KMS-11 (cell line): ENCODE results near the gene PIANP.
"Not testable (repeated sequence)": the region's sequence is repeated elsewhere in the genome, so short reads cannot be mapped to it uniquely, and the experiment has no call there.

Experiments used
- H2AFZ ChIP-seq: fragments of 200-600 bp; sonication (generic); 2 replicates; pipeline ENCODE4 v1.6.1; 2016; ENCODE audit warnings: antibody characterized with exemption, mixed run types, low read depth
- H3K27ac ChIP-seq: fragments of 200-600 bp; sonication (generic); 2 replicates; pipeline ENCODE4 v1.6.1; 2016; ENCODE audit warnings: mild to moderate bottlenecking, mixed run types
- H3K27me3 ChIP-seq: fragments of 200-600 bp; sonication (generic); 2 replicates; pipeline ENCODE4 v1.6.1; 2017; ENCODE audit warnings: mild to moderate bottlenecking, low read depth, mixed run types, moderate library complexity; ENCODE audit not compliant: insufficient read depth
- H3K36me3 ChIP-seq: fragments of 200-600 bp; sonication (generic); 2 replicates; pipeline ENCODE4 v1.6.1; 2017; ENCODE audit warnings: mild to moderate bottlenecking, mixed run types; ENCODE audit not compliant: insufficient read depth
- H3K4me1 ChIP-seq: fragments of 200-600 bp; sonication (generic); 2 replicates; pipeline ENCODE4 v1.6.1; 2016; ENCODE audit warnings: mild to moderate bottlenecking, low read depth, mixed run types; ENCODE audit not compliant: poor library complexity, severe bottlenecking
- H3K4me2 ChIP-seq: fragments of 200-600 bp; sonication (generic); 2 replicates; pipeline ENCODE4 v1.7.0; 2016; ENCODE audit warnings: mild to moderate bottlenecking, mixed run types
- H3K4me3 ChIP-seq: fragments of 200-600 bp; sonication (generic); IDR thresholded peaks from 2 replicates; pipeline ENCODE4 v1.6.1; 2017; ENCODE audit warnings: low read depth, low read length, mixed read lengths; ENCODE audit not compliant: insufficient read depth
- H3K79me2 ChIP-seq: fragments of 200-600 bp; sonication (generic); 2 replicates; pipeline ENCODE4 v1.6.1; 2016; ENCODE audit warnings: low read depth, mixed run types; ENCODE audit not compliant: insufficient read depth
- H3K9ac ChIP-seq: fragments of 200-600 bp; sonication (generic); 2 replicates; pipeline ENCODE4 v1.6.1; 2016; ENCODE audit warnings: mild to moderate bottlenecking, mixed run types
- H4K20me1 ChIP-seq: fragments of 200-600 bp; sonication (generic); 2 replicates; pipeline ENCODE4 v1.6.1; 2016; ENCODE audit warnings: mild to moderate bottlenecking, mixed run types; ENCODE audit not compliant: insufficient read depth
- TF ChIP-seq, protein P1 (sequence below): fragments of 200-600 bp; sonication (generic); conservative IDR thresholded peaks from 2 replicates; pipeline ENCODE4 v1.6.1; 2017; ENCODE audit warnings: low read depth, mild to moderate bottlenecking, antibody characterized with exemption, low read length, moderate library complexity, mixed read lengths

The PIANP gene

DNA sequence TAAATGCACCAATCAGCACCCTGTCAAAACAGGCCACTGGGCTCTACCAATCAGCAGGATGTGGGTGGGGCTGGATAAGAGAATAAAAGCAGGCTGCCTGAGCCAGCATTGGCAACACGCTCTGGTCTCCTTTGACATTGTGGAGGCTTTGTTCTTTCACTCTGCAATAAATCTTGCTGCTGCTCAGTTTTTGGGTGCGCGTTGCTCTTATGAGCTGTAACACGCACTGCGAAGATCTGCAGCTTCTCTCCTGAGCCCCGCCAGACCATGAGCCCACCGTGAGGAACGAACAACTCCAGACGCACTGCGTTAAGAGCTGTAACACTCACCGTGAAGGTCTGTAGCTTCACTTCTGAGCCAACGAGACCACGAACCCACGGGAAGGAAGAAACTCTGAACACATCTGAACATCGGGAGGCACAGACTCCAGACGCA, 8.4 kb upstream of the PIANP start:
- no peak overlapping the region for H2AFZ ChIP-seq

DNA sequence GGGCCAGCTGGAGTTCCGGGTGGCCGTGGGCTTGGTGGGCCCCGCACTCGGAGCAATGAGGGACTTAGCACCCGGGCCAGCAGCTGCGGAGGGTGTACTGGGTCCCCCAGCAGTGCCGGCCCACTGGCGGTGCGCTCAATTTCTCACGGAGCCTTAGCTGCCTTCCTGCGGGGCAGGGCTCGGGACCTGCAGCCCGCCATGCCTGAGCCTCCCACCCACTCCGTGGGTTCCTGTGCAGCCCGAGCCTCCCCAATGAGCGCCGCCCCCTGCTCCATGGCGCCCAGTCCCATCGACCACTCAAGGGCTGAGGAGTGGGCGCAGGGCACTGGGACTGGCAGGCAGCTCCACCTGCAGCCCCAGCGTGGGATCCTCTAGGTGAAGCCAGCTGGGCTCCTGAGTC, 7.7 kb upstream of the PIANP start:
- H3K36me3 ChIP-seq, H2AFZ ChIP-seq, H3K79me2 ChIP-seq: not testable (repeated sequence)

More for the DNA sequence above, 8.4 kb upstream of the PIANP start:
- Histone ChIP-seq H3K4me3 (no peak overlapping the region), H3K36me3 (no peaks in the 10 kb centered on the region), H3K4me2 (no peak overlapping the region), H3K79me2 (no peaks in the 10 kb centered on the region), H3K4me1 (no peaks in the 10 kb centered on the region), H3K27me3 (peaks cover 7% of the 10 kb centered on the region; the same call in 1 of the 2 replicates), H4K20me1 (no peaks in the 10 kb centered on the region), H3K9ac (no peak overlapping the region), H3K27ac (no peak overlapping the region)
- TF ChIP-seq, protein P1, sequence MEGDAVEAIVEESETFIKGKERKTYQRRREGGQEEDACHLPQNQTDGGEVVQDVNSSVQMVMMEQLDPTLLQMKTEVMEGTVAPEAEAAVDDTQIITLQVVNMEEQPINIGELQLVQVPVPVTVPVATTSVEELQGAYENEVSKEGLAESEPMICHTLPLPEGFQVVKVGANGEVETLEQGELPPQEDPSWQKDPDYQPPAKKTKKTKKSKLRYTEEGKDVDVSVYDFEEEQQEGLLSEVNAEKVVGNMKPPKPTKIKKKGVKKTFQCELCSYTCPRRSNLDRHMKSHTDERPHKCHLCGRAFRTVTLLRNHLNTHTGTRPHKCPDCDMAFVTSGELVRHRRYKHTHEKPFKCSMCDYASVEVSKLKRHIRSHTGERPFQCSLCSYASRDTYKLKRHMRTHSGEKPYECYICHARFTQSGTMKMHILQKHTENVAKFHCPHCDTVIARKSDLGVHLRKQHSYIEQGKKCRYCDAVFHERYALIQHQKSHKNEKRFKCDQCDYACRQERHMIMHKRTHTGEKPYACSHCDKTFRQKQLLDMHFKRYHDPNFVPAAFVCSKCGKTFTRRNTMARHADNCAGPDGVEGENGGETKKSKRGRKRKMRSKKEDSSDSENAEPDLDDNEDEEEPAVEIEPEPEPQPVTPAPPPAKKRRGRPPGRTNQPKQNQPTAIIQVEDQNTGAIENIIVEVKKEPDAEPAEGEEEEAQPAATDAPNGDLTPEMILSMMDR: no peak

DNA sequence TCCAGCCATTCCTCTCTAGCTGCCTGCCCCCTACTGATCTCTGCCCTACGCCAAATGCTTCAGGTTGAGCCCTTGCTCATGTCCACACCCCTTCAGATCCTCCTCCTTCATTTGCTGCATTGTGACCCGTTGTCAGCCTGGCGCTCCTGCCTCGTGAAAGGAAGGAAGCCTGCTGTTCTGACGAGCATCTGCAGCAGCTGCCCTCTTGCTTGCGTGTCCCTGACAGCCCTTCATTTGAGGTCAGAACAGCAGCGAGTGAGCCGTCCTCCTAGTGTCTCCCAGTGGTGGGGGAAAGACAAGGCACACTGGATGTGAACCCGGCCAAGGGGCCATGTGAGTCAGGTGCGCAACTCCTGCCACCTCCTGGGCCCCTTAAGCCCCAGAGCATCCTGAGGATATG, 3.0 kb upstream of the PIANP start:
- H3K27ac ChIP-seq: no peak overlapping the region
- no peaks in the 10 kb centered on the region for H3K79me2 ChIP-seq
- H2AFZ ChIP-seq: no peak overlapping the region
- no peak overlapping the region for H3K4me3 ChIP-seq
- no peaks in the 10 kb centered on the region for H4K20me1 ChIP-seq
- no peaks in the 10 kb centered on the region for H3K4me1 ChIP-seq
- no peaks in the 10 kb centered on the region for H3K36me3 ChIP-seq
- TF ChIP-seq, protein P1: no peak
- no peak overlapping the region for H3K9ac ChIP-seq
- H3K4me2 ChIP-seq: no peak overlapping the region
- H3K27me3 ChIP-seq: peaks cover 55% of the 10 kb centered on the region

More for the DNA sequence above, 7.7 kb upstream of the PIANP start:
- H3K27ac ChIP-seq, H3K4me3 ChIP-seq, H3K4me1 ChIP-seq, H3K9ac ChIP-seq, H3K4me2 ChIP-seq, H4K20me1 ChIP-seq: not testable (repeated sequence)
- H3K27me3 ChIP-seq: peaks cover 13% of the 10 kb centered on the region

DNA sequence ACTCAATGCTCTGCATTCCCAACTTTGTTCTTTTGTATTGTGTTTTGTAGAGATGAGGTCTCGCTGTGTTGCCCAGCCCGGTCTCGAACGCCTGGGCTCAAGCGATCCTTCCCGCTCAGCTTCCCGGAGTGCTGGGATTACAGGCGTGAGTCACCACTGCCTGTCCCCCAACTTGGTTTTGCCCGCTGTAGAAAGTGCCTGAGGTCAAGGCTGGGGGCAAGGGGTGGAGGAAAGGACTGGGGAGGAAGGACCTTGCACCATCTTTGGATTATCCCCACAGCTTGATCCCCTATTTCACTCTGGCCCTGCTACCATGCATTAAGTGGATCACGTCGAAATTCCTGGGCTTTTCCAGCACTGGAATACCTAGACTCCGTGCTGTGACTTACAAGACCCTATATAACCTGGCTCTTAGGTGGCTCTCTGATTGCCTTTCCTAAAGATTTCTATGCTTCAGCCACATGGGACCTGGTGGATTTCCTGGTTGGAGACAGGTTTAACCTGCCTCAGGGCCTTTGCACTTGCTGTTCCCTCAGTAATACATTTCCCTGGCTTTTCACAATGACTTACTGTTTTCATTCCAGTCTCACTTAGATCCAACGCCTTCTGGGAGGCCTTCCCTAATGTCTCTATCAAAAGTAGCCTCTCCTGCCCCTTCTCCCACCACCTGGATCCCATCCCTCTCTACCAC, 608 bp upstream of the PIANP start:
- Histone ChIP-seq H3K4me1 (no peaks in the 10 kb centered on the region), H4K20me1 (no peaks in the 10 kb centered on the region), H3K36me3 (no peaks in the 10 kb centered on the region), H3K9ac (no peak overlapping the region), H3K4me3 (no peak overlapping the region), H3K27ac (no peak overlapping the region), H2AFZ (no peak overlapping the region), H3K79me2 (no peaks in the 10 kb centered on the region), H3K4me2 (no peak overlapping the region), H3K27me3 (peaks cover 65% of the 10 kb centered on the region)
- TF ChIP-seq, protein P1: no peak

DNA sequence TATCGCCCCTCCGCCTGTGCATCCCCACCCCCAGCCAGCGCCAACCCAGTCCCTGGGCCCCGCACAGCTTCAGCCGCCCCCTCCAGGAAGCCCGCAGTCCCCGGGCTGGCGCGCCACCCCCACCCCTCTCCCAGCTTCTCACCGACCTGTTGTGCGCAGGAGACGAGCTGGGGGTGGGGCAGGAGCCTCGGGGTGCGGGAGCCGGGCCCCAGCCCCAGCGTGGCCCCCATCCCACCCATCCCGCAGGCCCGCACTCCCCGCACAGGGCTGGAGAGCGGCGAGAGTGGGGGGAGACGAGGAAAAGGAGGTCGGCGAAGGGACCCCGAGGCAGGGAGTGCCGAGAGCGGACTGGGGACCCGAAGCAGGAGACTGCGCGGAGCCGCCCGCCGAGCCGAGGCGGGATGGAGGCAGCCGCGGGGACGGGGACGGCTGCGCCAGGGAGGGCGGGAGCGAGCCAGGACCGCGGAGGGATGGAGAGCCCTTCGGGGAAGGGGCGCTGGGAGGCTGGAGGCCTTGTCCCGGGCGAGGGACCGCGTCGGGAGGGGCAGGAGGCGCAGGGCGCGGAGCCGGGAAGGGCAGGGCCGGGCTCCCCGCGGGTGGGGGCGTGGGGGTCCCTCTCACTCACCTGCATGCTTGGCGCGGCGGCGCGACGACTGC, 498 bp downstream of the PIANP start:
- no peak overlapping the region for H3K27ac ChIP-seq
- H3K79me2 ChIP-seq: no peaks in the 10 kb centered on the region
- TF ChIP-seq, protein P1: no peak
- H3K9ac ChIP-seq: no peak overlapping the region
- no peaks in the 10 kb centered on the region for H3K4me1 ChIP-seq
- H4K20me1 ChIP-seq: no peaks in the 10 kb centered on the region
- no peak overlapping the region for H3K4me2 ChIP-seq
- no peak overlapping the region; the same call in 1 of the 2 replicates for H2AFZ ChIP-seq
- no peak overlapping the region for H3K4me3 ChIP-seq
- H3K27me3 ChIP-seq: peaks cover 76% of the 10 kb centered on the region
- no peaks in the 10 kb centered on the region for H3K36me3 ChIP-seq
